GM18502 (cell line): ENCODE results near the gene MUC6.

ENCODE experiments used
- ATAC-seq: cut with Tn5 transposase; IDR thresholded peaks from one replicate; pipeline ENCODE4 v1.9.1; 2021; ENCODE audit warnings: mild to moderate bottlenecking; ENCODE audit not compliant: unreplicated experiment, poor library complexity

MUC6 gene

DNA sequence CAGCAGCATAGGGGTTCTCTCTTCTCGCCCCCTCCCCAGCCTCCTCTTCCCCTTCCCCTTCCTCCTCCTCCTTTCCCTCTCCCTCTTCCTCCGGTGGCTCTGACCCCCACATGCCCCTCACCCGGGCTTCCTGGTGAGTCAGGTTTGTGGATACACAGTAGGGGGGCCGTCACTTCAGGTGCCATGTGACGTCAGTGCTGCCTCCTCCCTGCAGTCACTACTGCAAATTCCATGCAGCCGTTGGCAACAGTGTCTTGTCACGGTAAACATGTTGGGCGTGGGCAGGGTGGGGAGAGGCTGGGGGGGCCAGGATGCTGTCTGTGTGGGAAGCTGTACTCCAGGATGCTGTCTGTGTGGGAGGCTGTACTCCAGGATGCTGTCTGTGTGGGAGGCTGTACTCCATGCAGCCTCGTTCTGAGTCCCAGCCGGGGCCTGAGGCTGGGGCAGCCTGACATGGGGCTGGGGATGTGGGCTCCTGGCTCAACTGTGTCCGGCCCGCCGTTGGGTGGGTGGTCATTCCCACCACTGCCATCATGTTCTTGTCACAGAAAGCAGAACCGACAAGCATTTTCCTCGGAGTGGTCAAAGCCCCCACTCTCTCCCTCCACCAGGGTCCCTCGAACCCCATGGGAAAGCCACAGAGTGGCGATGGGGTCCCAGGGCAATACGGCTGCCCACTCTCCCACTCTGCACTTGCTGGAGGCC, 35.8 kb upstream of the MUC6 start:
- ATAC-seq, result no peak

GRCh38 chr11:1071571-1072115, 35.1 kb upstream of the MUC6 start:
- no peak for ATAC-seq

DNA sequence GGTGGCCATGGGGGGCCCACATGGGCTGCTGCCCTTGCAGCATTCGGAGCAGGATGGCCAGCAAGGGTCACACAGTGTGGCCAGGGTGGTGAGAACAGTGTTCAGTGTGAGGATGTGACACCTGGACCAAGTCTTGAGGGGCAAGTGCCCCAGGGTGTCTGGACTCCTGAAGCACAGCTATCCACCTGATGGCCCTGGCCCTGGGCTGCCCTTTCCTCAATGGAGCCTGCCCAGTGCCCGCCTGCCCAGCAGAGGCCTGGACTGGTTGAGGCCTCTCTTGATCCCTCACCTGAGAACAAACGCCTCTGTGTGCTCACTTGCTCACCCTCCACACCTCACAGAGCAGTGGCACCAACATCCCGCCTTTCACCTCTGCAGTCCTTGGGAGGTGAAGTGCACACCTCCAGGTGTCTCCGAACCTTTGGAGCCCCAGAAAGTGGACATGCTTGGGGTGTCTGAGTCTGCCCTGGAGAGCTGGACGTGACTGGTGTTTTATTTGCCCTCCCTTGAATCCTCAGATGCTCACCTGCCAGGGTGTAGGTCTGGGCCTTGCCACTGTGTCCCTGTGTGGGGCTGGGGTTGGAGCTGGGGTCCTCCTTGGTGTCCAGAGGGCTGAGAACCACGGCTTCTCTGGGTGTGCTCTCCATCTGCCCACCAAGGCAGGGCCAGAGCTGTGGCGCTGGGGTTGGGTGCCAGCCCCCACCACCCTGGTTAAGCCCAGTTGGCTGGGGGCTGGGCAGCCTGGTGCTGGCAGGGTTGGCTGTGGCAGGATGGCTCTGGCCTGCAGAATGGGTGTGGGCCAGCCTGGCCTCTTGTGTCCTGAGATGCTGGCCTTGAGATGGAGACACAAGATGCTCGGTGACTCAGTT, 34.3 kb upstream of the MUC6 start:
- no peak for ATAC-seq

- no peak for ATAC-seq
Observed at GRCh38 chr11:1069740-1070139, 33.2 kb upstream of the MUC6 start.

DNA sequence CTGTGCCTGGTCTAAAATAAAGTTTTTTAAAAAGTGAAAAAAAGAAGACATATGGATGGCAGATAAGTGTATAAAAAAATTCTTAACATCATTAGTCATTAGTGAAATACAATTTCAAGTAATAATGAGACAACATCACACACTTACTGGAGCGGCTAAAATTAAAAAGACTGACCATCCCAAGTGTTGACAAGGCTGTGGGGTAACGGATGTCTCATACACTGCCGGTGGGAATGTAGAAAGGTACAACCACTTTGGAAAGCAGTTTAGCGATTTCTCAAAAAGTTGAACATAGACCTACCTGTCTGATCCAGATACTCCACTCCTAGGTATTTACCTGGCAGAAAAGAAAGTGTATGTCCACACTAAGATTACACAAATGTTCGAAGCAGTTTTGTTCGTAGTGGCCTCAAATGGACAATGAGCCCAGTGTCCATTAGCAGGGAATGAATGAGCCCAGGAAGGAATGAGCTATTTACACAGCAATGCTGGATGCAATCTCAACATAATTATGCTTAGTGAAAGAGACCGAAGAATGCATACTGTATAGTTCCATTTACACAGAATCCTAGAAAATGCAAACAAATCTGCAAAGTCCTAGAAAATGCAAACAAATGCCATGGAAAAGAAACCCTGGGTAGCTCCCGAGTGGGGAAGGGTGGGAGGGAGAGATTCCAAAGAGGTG, 31.4 kb upstream of the MUC6 start:
- no peak for ATAC-seq

GRCh38 chr11:1064167-1064566, 27.6 kb upstream of the MUC6 start:
- ATAC-seq, result no peak

DNA sequence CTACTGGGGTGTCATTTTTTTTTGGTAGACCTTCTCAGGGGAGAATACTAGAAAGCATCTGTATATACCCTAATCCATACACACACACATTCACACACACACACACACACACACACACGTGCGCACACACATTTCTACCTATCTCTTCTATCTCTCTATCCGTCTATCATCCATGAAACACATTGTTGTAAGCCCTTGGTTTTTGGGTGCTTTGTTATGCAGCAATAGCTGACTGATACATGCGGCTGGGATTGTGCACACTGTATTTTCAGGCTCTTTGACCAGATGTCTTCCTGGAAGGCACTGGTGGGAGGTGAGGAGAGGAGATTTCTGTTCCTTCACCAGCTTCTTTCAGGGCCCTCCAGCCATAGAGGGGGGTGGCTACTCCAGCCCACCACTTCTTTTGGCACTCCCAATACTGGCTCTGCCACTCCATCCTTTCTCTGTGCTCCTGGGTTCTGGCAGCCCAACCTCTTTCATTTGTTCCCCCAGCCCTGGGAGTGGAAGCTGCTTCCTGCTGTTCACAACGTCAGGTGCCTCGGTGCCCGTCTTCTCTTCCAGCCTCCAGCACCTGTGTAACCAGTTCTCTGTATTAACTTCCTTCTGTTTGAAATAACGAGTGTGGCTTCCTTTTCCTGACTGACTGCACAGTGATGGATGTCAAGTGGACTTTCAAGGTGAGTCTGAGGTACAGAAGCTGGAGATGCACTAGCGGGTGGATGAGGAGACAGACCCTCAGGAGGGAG, 25.7 kb upstream of the MUC6 start:
- no peak for ATAC-seq

- no peak for ATAC-seq
Observed at GRCh38 chr11:1060852-1061616, 24.5 kb upstream of the MUC6 start.

DNA sequence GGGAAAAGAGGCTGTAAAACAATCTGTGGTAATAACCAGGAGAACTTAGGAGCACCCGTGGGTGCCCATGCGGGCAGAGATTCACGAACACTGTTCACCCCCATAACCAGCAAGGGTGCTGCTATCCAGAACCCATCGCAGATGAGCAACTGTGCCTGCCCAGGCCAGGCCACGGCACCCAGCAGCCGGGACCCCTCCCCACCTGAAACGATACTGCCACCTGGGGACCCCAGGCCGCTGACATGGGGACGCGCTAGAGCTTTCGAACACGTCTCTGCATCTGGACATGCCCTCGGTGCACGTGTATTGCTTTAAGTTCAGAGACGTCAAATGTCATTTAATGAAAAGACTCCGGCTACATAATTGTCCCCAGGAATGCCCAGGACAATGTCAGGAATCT, 23.9 kb upstream of the MUC6 start:
- no peak for ATAC-seq

GRCh38 chr11:1059759-1060158, 23.2 kb upstream of the MUC6 start:
- ATAC-seq, result no peak

DNA sequence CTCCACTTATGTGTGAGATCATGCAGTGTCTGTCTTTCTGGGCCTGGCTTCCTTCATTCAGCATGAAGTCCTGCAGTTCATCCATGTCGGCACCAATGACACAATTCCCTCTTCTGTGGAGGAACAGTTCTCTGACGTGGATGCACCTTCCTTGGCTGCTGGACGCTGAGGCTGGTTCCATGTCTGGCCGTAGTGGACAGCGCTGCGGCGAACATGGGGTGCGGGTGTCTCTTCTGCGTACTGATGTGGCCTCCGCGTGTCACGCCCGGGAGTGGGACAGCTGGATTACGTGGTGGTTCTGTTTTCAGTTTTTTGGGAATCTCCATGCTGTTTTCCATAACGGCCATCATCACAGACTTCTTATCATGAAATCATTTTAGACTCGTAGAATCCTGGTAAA, 21.3 kb upstream of the MUC6 start:
- no peak for ATAC-seq

DNA sequence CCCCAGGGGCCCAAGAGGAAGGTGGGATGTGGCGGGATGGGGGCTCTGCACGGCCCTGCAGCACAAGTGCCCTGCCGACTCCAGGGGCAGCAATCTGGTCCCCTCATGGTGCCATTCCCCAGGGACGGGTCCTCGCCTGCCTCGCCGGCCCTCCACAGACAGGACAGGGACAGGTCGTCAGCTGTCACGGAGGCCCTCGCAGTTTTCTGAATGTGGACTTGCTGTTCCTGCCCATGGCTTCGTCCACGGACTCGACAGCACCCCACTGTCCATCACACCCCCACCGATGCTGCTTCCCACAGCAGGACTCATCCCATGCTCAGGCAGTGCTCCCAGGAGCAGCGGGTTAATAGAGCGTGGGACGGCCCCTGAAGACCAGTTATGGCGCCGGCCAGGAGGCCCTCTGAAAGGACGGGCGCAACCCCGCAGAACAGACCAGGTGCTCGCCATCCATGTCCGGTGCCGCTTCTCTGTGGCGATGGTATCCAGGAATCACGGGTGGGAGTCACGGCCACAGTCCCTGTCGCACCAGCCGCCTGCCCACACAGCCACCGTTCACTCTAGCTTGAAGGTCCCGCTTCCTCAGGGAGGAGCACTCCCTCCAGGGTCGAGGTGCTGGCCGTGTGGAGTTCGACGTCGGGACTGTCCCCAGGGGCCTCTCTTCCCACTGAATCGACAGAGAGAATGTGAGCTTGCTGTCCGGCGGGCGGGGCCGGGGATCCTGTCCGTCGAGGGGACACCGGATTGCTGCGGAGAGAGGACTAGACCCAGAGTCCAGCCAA, 19.7 kb upstream of the MUC6 start:
- ATAC-seq, result no peak

DNA sequence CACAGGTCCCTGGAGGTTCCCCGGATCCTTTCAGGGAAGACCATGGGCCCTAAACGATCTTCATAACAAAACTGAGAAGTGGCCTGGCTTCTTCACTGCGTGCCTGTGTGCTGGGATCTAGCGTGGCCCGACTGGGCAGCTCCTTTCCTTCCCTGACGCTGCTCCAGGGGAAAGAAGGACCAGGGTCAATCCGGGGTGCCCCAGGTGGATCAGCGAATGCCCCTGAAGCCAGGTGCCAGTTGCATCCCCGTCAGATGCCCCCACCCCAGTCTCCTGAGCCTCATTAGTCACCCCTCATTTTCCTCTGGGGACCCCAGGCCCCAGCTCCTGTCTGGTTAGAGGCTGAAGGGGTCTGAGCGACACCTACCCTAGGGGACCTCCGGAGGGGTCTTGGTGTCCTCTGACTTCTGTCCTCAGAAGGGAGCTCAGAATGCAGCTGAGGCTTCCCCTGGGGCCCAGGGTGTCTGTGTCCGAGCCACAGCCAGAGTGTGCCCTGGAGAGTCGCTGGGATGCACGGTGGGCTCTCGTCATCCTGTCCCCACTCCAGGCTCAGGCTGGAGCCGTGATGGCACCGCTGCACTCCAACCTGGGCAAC, 18.7 kb upstream of the MUC6 start:
- no peak for ATAC-seq

- no peak for ATAC-seq
Observed at GRCh38 chr11:1054143-1055108, 17.9 kb upstream of the MUC6 start.

GRCh38 chr11:1053121-1053901, 16.8 kb upstream of the MUC6 start:
- ATAC-seq, result no peak
